HG03066 (cell line): ENCODE measurements around the gene RACGAP1.
"Not testable (repeated sequence)": the region's sequence is repeated elsewhere in the genome, so short reads cannot be mapped to it uniquely, and the experiment has no call there.

ENCODE experiments used
- ATAC-seq: cut with Tn5 transposase; IDR thresholded peaks from one replicate; pipeline ENCODE4 v1.9.1; 2021; ENCODE audit warnings: low read depth; ENCODE audit not compliant: unreplicated experiment

The RACGAP1 gene

DNA sequence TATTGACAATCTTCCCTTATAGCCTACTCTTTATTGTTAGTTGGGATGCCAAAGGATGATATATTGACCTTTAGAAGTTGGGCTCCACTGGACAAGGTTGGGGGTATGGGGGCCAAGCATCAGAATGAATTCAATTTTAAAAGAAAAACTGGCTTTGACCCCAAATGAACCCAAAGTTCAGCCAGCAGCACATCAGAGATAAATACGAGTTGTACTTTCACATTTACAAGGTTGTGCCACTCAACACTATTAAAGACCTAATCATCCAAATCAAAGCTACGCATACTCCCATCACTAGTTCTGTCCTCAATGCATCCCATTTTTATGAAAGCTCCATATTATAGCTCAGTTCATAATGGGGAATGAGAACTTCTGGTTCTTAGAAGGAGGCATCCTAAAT, 35.9 kb downstream of the RACGAP1 start:
- not testable (repeated sequence) for ATAC-seq

DNA sequence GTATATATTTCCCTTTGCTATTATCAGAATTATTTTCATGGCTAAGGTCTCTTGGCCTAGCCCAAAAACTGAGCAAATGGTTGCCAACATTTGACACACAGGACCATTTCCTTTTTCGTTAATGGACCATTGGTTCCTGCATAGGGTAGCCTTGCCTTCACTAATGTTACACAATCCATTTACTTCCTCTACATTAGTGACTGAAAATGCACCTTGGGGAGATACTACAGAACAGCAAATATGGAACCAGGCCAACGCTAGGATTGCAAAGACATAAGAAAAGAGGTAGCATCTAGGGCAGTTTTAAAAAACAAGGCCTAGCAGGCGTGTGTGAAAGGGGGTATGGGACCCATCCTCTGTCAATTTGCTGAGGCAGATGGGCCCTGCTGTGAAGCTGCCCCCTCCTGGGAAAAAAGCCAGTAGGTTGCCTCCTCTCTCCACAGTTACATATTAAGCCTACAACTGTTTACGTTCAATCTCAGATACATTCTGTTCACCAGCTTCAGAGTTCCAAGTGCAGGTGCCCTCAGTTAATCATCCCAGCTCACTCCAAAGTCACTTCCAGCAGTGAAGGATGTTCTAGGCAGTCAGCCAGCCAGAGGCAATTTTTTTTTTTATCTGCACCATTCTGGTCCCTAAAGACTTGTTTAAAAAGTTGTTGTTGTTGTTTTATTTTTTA, 37.5 kb downstream of the RACGAP1 start:
- no peak for ATAC-seq

GRCh38 chr12:49986476-49986875, 38.8 kb downstream of the RACGAP1 start:
- ATAC-seq, result not testable (repeated sequence)

DNA sequence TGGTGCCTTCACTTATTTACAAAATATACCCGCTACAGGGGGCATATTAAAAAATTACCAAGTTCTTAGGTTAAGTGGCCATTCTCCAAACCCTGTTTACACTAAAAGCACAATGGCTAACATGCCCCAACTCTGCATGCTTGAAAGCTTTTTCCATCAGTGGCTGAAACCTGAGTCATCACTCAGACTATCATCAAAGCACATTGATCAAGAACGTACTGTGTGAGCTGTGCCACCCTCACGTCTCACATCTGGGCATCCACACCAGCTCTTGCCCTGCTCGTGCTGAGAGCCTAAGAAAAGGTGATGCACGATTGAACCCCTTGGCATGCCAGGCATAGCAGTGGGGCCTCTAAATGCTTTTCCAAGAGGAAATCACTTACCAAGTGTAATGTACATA, 39.3 kb downstream of the RACGAP1 start:
- ATAC-seq, result no peak

GRCh38 chr12:49984476-49985359, 40.6 kb downstream of the RACGAP1 start:
- no peak for ATAC-seq

- ATAC-seq, result no peak
Observed at GRCh38 chr12:49983892-49984291, 41.4 kb downstream of the RACGAP1 start.

DNA sequence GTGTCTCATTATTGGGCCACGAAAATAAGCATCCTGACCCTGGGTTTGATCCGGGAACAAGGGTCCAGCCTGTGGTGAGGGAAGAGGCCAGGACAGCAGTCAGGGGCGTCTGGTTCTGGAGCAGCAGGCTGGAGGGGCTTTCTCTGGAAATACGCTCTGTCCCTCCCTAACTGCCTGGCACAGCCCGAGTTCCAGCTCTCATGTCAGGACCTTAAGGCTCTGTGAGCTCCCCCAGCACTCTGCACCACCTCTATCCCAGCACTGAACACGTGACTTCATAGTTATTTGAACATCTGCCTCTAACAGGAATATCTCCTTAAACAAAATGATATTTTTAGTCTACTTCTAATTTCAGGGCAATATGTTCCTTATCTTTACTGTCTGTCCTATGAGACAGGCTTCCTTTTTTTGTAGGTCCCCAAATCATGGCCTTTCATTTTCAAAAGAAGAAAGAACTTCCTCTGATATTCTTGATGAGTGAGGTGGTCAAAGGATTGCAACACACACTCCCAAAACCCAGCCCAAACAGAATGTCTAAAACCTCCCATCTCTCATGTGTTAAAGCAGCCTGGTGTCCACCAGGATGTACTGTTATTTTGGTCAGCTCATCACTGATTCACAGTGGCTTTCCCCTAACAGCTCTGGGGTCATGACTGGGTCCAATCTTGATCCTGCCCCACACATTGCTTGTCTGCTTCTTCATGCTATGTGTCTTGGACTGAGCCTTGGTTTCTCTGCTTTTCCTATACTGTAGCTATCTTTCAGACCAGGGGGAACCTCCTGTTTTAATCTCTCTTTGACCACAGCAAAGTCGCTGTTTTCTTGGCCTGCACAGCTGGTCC, 42.8 kb downstream of the RACGAP1 start:
- no peak for ATAC-seq

DNA sequence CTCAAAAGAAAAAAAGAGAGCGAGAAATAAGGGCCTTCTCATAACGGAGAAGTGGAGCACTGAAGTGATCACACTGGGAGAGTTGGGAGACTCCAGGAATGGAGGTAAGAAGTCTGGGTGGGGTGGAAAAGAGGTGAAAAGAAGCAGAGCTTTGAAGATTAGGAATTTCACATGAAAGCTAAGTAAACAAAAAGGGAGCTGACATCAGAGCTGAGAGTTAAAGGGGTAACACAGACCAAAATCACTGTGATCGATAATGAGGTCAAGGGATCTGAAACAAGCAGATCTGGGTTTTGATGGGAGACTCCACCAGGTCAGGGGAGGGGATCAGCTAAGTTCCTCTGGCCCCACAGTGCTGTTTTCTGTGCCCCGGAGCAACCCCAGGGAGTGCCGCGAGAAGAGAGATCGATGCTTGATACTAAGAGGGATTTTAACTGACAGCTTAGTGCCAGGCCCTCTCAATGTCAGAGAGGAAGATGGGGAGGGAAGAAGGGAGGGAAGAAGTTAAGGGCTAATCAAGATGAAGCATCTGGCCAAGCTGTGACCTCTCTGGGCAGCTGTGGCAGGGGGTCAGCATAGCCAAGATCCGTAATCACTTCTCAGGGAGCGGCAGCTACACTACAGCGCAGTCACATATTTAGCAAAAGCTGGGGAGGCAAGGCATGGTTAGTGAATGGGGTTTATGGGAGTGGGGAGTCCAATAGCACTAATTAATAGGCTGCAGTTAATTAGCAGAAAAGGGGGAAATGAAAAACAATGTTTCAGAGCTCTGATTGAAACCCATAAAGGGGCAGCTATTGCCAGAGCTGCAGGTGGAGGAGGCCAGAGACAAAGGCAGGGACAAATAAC, 44.6 kb downstream of the RACGAP1 start:
- no peak for ATAC-seq

- no peak for ATAC-seq
Observed at GRCh38 chr12:49979791-49980190, 45.5 kb downstream of the RACGAP1 start.

DNA sequence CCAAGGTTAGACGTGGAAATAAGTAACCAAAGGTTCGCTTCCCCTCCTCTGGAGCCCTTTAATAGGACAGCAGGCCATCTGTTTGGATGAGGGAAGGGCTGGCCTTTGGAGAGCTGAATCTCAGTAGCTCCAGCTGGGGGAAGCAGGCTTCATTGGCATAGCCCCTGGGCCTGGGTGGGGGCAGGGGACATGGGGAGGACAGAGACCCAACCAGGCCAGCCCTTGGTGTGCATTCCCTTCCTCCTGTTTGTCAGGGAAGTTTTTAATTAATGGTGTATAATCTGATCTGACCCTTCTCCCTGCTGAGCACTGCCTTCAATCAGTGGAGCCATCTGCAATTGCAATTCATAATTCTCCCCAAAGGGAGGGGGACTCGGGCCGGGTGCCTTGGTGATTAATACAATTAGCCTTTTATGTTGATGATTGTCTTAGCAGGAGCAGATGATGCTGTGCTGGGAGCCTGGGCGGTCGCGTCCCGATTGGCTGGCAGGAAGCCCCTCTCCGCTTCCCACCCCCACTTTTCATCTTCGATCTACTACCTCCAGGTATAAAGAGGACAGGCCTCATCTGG, 46.2 kb downstream of the RACGAP1 start:
- no peak for ATAC-seq

- ATAC-seq, result no peak
Observed at GRCh38 chr12:49978125-49978524, 47.2 kb downstream of the RACGAP1 start.

DNA sequence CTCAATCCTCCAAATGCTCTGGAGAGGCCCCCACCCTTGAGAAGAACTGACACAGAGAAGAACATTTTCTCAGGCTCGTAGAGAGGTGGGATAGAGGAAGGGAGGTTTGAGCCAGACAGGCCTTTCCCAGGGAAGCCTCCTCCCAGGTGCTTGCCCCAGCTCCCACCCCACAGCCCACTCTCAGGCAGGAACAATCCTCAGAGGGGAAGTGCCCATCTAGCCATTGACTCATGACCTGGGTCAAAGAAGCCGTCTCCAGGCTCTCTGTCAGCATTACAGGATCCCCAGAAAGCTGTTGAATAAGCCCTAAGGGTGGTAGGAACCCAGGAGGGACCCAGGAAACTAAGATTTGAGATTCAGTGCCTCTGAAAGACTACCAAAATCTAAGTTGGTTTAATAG, 48.7 kb downstream of the RACGAP1 start:
- no peak for ATAC-seq

- ATAC-seq, result no peak
Observed at GRCh38 chr12:49975318-49975761, 50.0 kb downstream of the RACGAP1 start.

DNA sequence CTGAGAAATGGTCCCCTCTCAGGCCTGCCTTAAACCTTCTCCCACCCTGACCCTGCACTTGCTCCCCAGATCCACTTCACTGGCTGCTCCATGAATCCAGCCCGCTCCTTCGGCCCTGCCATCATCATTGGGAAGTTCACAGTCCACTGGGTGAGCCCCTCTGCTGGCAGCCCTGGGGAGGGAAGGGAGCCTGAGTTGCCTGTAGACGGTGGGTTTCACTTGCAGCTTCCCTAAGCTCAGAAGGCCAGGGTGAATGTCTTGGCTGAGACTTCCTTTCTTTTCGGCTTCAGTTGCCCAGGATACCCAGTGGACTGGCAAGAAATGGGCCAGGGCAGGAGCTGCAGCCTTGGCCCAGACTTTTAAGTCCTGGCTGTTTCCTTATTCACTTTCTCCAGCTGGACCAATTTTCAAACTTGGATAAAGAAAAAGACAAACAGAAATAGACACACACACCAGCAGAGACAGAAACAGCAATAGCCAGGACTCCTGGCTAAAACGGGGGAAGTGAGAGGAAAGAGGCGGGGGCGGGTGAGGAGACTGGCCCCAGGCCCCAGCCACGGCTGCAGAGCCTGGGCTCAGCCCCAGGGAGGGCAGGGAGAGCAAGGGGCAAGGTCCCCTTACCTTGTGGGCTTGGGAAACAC, 50.5 kb downstream of the RACGAP1 start:
- ATAC-seq, result no peak

- ATAC-seq, result no peak
Observed at GRCh38 chr12:49974231-49974675, 51.0 kb downstream of the RACGAP1 start.

GRCh38 chr12:49973361-49973830, 51.9 kb downstream of the RACGAP1 start:
- no peak for ATAC-seq

- no peak for ATAC-seq
Observed at GRCh38 chr12:49972641-49973360, 52.5 kb downstream of the RACGAP1 start, which contains the start of gene AQP6. TSS of gene AQP6 (plus strand) at chr12:49972947. CDS start at chr12:49973174, 227 bp downstream.

- no peak for ATAC-seq
Observed at GRCh38 chr12:49972129-49972528, 53.2 kb downstream of the RACGAP1 start.
